Activated naive CD4-positive, alpha-beta T cell treated with anti-CD3 and anti-CD28 coated beads, Interleukin-2, amount 50 U/mL, for 72 hours (primary cell): ENCODE measurements around the gene PGM2. TPM values are rescaled to one million over a fixed set of nuclear protein-coding genes. Genes with fewer than 3 reads are reported as not detected.
"Not testable (repeated sequence)": the region's sequence is repeated elsewhere in the genome, so short reads cannot be mapped to it uniquely, and the experiment has no call there.

ENCODE experiments used
- ATAC-seq, 2 donors: fragments of 150-1000 bp; cut with Tn5 transposase; 2 replicates each; pipeline ENCODE4 v1.10.0; 2021; ENCODE audit warnings: mild to moderate bottlenecking in 2 of 2, moderate library complexity in 2 of 2
- DNase-seq, 2 donors: peaks; one replicate each; pipeline ENCODE4 v3.0.0; 2021 to 2022; ENCODE audit warnings: low spot score in 2 of 2
- H3K27ac Mint-ChIP-seq, 2 donors: one replicate each; pipeline ENCODE4 v1.8.0; 2022; ENCODE audit warnings: mild to moderate bottlenecking in 2 of 2, mixed read lengths in 2 of 2
- H3K36me3 Mint-ChIP-seq, 2 donors: one replicate each; pipeline ENCODE4 v1.8.0; 2022; ENCODE audit warnings: mixed read lengths in 2 of 2
- H3K9me3 Mint-ChIP-seq, 2 donors: one replicate each; pipeline ENCODE4 v1.8.0; 2022; ENCODE audit warnings: mixed read lengths in 2 of 2
- total RNA-seq, 2 donors: library from RNA; stranded (reverse); gene quantifications; one replicate each; pipeline ENCODE4 v1.2.3, GENCODE V29; 2022

Gene PGM2
- total RNA-seq, 2 donors from 2014 or later = 64.3 to 69.6 TPM

- no peaks in the 10 kb centered on the region for H3K9me3 Mint-ChIP-seq
- ATAC-seq (no peak), DNase-seq (no peak)
- no peak overlapping the region for H3K27ac Mint-ChIP-seq
- H3K36me3 Mint-ChIP-seq = no peaks in the 10 kb centered on the region
These were observed 23.0 kb upstream of the PGM2 start for GRCh38 chr4:37803348-37803973.

- no peak overlapping the region for H3K27ac Mint-ChIP-seq
- ATAC-seq = no peak
- no peaks in the 10 kb centered on the region for H3K36me3 Mint-ChIP-seq
- no peak for DNase-seq
- H3K9me3 Mint-ChIP-seq = no peaks in the 10 kb centered on the region
These were observed 21.4 kb upstream of the PGM2 start for GRCh38 chr4:37805091-37805490.

GRCh38 chr4:37812713-37813112 is 13.8 kb upstream of the PGM2 start:
- DNase-seq (no peak), ATAC-seq (no peak)
- no peak overlapping the region for H3K27ac Mint-ChIP-seq
- H3K36me3 Mint-ChIP-seq = peaks cover 7 to 13% of the 10 kb centered on the region in 2 donors
- peaks cover 9 to 18% of the 10 kb centered on the region in 2 donors for H3K9me3 Mint-ChIP-seq

GRCh38 chr4:37815591-37815990 is 10.9 kb upstream of the PGM2 start:
- no peak for ATAC-seq
- peaks cover 9 to 18% of the 10 kb centered on the region in 2 donors for H3K9me3 Mint-ChIP-seq

GRCh38 chr4:37816006-37816405 is 10.5 kb upstream of the PGM2 start:
- Mint-ChIP-seq H3K27ac (peak overlapping the region; percentile 87 to 91), H3K9me3 (peaks cover 9 to 18% of the 10 kb centered on the region in 2 donors), H3K36me3 (peaks cover 7 to 13% of the 10 kb centered on the region in 2 donors)
- DNase-seq (no peak), ATAC-seq (peak in 1 of 2 donors; percentile 79)

More at GRCh38 chr4:37815591-37815990, 10.9 kb upstream of the PGM2 start:
- H3K36me3 Mint-ChIP-seq = peaks cover 7 to 13% of the 10 kb centered on the region in 2 donors
- DNase-seq = no peak
- peak overlapping the region; percentile 87 to 91 for H3K27ac Mint-ChIP-seq

GRCh38 chr4:37816719-37817118 is 9.8 kb upstream of the PGM2 start:
- Mint-ChIP-seq H3K27ac (no peak overlapping the region), H3K36me3 (peaks cover 7 to 13% of the 10 kb centered on the region in 2 donors), H3K9me3 (peaks cover 9 to 18% of the 10 kb centered on the region in 2 donors)
- peak in 1 of 2 donors; percentile 51 for ATAC-seq
- no peak for DNase-seq

- H3K27ac Mint-ChIP-seq = no peak overlapping the region
- H3K9me3 Mint-ChIP-seq = peaks cover 9 to 18% of the 10 kb centered on the region in 2 donors
- DNase-seq = no peak
- peaks cover 7 to 13% of the 10 kb centered on the region in 2 donors for H3K36me3 Mint-ChIP-seq
- no peak for ATAC-seq
These were observed 7.7 kb upstream of the PGM2 start for GRCh38 chr4:37818752-37819151.

GRCh38 chr4:37820458-37820857 is 6.0 kb upstream of the PGM2 start:
- H3K27ac Mint-ChIP-seq, DNase-seq, ATAC-seq: not testable (repeated sequence)
- H3K9me3 Mint-ChIP-seq = peaks cover 8 to 10% of the 10 kb centered on the region in 2 donors
- H3K36me3 Mint-ChIP-seq = peaks cover 5 to 11% of the 10 kb centered on the region in 2 donors

- peaks cover 8 to 9% of the 10 kb centered on the region in 2 donors for H3K36me3 Mint-ChIP-seq
- H3K9me3 Mint-ChIP-seq = no peaks in the 10 kb centered on the region
- no peak for ATAC-seq
- H3K27ac Mint-ChIP-seq = no peak overlapping the region
- no peak for DNase-seq
These were observed 4.4 kb upstream of the PGM2 start for GRCh38 chr4:37821953-37822605.

GRCh38 chr4:37825501-37825900 is 985 bp upstream of the PGM2 start:
- not testable (repeated sequence) for ATAC-seq, DNase-seq, H3K9me3 Mint-ChIP-seq
- Mint-ChIP-seq H3K36me3 (peaks cover 31% of the 10 kb centered on the region in 2 donors), H3K27ac (peak overlapping the region; percentile 92)

GRCh38 chr4:37825968-37826294 is 555 bp upstream of the PGM2 start:
- Mint-ChIP-seq H3K27ac (peak overlapping the region; percentile 92), H3K36me3 (peaks cover 33 to 35% of the 10 kb centered on the region in 2 donors), H3K9me3 (no peaks in the 10 kb centered on the region)
- ATAC-seq (peak; percentile 4 to 12), DNase-seq (no peak)

- peak; percentile 37 to 39 for ATAC-seq
- H3K9me3 Mint-ChIP-seq = no peaks in the 10 kb centered on the region
- peak overlapping the region; percentile 90 to 92 for H3K27ac Mint-ChIP-seq
- peak in 1 of 2 donors; percentile 14 for DNase-seq
- H3K36me3 Mint-ChIP-seq = peaks cover 43 to 47% of the 10 kb centered on the region in 2 donors
These were observed 672 bp downstream of the PGM2 start for GRCh38 chr4:37827030-37827685.

- no peak for DNase-seq
- Mint-ChIP-seq H3K9me3 (no peaks in the 10 kb centered on the region), H3K36me3 (peaks cover 43 to 54% of the 10 kb centered on the region in 2 donors), H3K27ac (peak overlapping the region; percentile 90 to 92)
- no peak for ATAC-seq
These were observed 1.4 kb downstream of the PGM2 start for GRCh38 chr4:37827802-37828321.

- Mint-ChIP-seq H3K36me3 (peaks cover 43 to 59% of the 10 kb centered on the region in 2 donors), H3K27ac (peak overlapping the region in 1 of 2 donors; percentile 13), H3K9me3 (no peaks in the 10 kb centered on the region)
- DNase-seq (no peak), ATAC-seq (no peak)
These were observed 2.4 kb downstream of the PGM2 start for GRCh38 chr4:37828843-37829242.

- ATAC-seq (no peak), DNase-seq (no peak)
- Mint-ChIP-seq H3K27ac (no peak overlapping the region), H3K9me3 (no peaks in the 10 kb centered on the region), H3K36me3 (peaks cover 43 to 65% of the 10 kb centered on the region in 2 donors)
These were observed 4.2 kb downstream of the PGM2 start for GRCh38 chr4:37830640-37831039.

GRCh38 chr4:37835031-37835430 is 8.5 kb downstream of the PGM2 start:
- ATAC-seq = no peak
- Mint-ChIP-seq H3K9me3 (no peaks in the 10 kb centered on the region), H3K27ac (no peak overlapping the region), H3K36me3 (peaks cover 22 to 62% of the 10 kb centered on the region in 2 donors)
- DNase-seq = no peak

GRCh38 chr4:37835806-37836205 is 9.3 kb downstream of the PGM2 start:
- Mint-ChIP-seq H3K9me3 (no peaks in the 10 kb centered on the region), H3K36me3 (peaks cover 15 to 54% of the 10 kb centered on the region in 2 donors)

More at GRCh38 chr4:37835806-37836205, 9.3 kb downstream of the PGM2 start:
- no peak for ATAC-seq
- no peak for DNase-seq
- no peak overlapping the region for H3K27ac Mint-ChIP-seq
